CMK (cell line): ENCODE measurements around the gene NEMF.
"Not testable (repeated sequence)": the region's sequence is repeated elsewhere in the genome, so short reads cannot be mapped to it uniquely, and the experiment has no call there.

ENCODE experiments used
- DNase-seq: peaks from one replicate; pipeline ENCODE4 v3.0.0-alpha.2; 2010; ENCODE audit warnings: low read depth

Gene NEMF

GRCh38 chr14:49746476-49746875, 106.1 kb downstream of the NEMF start:
- DNase-seq = not testable (repeated sequence)

DNA sequence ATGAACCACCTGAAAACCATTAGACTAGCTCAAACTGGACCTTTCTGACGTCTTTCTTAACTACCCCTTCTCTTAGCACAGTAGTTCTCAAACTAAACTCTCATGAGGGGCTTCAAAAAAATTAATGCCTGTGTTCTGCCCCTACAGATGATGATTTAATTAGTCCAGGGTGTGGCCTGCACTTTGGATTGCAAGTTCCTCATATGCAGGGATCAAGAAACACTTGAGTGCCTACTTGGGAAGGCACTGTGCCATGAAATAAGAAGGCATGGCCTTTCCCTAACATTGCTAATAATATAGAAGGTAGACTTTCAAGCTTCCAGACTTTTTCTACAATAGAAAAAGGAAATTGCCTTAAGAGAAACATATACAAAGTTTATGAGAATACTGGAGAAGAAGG, 107.4 kb downstream of the NEMF start:
- no peak for DNase-seq

DNA sequence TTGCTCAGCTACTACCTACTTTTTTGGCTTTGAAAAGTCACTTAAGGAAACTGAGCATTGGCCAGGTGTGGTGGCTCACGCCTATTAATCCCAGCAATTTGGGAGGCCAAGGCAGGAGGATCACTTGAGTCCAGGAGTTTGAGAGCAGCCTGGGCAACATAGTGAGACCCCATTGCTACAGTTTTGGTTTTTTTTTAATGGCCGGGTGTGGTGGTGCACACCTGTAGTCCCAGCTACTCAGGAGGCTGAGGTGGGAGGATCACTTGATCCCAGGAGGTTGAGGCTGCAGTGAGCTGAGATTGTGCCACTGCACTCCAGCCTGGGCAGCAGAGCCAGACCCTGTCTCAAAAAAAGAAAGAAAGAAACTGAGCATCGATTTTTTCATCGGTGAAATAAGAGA, 116.9 kb downstream of the NEMF start:
- DNase-seq = not testable (repeated sequence)

DNA sequence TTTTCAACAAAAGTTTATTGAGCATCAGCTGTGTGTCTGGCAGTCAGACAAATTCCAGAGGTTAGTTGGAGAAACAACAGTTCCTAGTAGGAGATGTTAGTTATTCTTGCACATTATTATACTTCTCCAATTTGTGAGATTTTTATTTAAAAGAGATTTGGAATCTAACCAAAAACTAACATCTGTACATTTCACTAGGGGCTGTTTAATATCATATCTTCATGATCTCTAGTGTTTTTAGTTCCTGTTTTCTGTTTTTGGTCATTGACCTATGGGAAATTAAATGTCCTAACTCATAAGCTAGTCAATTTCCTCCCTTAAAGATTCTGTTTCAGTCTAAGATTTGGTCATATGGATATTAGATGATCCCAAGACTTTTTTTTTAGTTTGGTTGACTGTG, 118.8 kb downstream of the NEMF start:
- no peak for DNase-seq

GRCh38 chr14:49732896-49733295, 119.7 kb downstream of the NEMF start:
- DNase-seq = no peak
